ENCODE results near the gene GNG4. TPM values are rescaled to one million over a fixed set of nuclear protein-coding genes. Genes with fewer than 3 reads are reported as not detected.
A peak's percentile ranks its signal among the peaks of the same experiment; 100 is the strongest.

The GNG4 gene
- total and polyA plus RNA-seq, 2 of the 4 experiments (the other 2 are of a cell fraction), result 0.18 to 0.29 TPM

DNA sequence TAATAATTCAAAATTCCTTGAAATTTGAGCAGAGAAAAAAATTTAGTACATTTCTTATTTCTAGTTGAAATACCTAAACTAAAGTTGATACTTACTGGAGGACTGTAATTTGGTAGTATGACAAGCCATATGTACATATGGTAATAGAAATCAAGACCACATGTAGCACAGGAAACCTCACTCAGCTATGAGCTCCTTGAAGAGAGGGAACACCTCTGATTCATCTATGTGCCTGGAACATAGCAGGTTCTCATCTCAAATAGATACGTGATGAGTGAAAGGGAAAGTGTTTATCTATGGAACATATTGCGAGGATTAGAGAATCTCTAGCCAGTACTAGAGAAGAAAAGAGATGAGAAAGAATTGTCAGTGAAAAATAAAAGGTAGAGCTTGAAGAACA lies 47.9 kb upstream of the GNG4 start:
- Histone ChIP-seq H3K36me3 (ENCODE audit: control insufficient read depth, insufficient read depth, low read length) (peaks cover 4% of the 10 kb centered on the region), H3K79me1 (ENCODE audit: low read depth in 1 of 2, low read length in 2 of 2) (no peaks in the 10 kb centered on the region), H3K27me3 (ENCODE audit: control insufficient read depth, insufficient read depth, low read length) (no peaks in the 10 kb centered on the region), H2AK5ac (ENCODE audit: low read depth, low read length) (no peak overlapping the region), H2AFZ (replicated peaks; ENCODE audit: low read length, poor library complexity) (no peak overlapping the region), H3K9me3 (ENCODE audit: control insufficient read depth, insufficient read depth, low read length) (no peaks in the 10 kb centered on the region), H3K4me1 (ENCODE audit: control insufficient read depth, insufficient read depth, low read length) (no peaks in the 10 kb centered on the region), H3K9me1 (ENCODE audit: insufficient read depth, low read length) (no peaks in the 10 kb centered on the region), H4K8ac (ENCODE audit: low read depth in 2 of 2, low read length in 2 of 2) (no peak overlapping the region), H3K18ac (ENCODE audit: low read depth, low read length) (no peak overlapping the region), H2BK5ac (ENCODE audit: low read depth, low read length, poor library complexity, severe bottlenecking) (no peak overlapping the region), H4K5ac (ENCODE audit: low read depth, low read length) (no peak overlapping the region), H3K23ac (ENCODE audit: low read depth, low read length) (no peak overlapping the region), H3K9ac (ENCODE audit: low read depth, low read length) (no peak overlapping the region), H2BK15ac (ENCODE audit: low read depth, low read length) (no peak overlapping the region), H2AK9ac (replicated peaks; ENCODE audit: low read depth, low read length, poor library complexity) (no peak overlapping the region), H4K91ac (ENCODE audit: insufficient read depth, low read depth, low read length) (no peak overlapping the region), H3K4ac (ENCODE audit: low read depth, low read length) (no peak overlapping the region), H3K56ac (ENCODE audit: extremely low read depth, insufficient read depth, low read length) (no peak overlapping the region), H3K27ac (ENCODE audit: insufficient read depth, low read length) (no peak overlapping the region), H2BK20ac (ENCODE audit: low read depth, low read length) (no peak overlapping the region), H3K14ac (replicated peaks; ENCODE audit: low read depth, low read length) (no peak overlapping the region), H4K20me1 (ENCODE audit: insufficient read depth, low read length) (no peaks in the 10 kb centered on the region), H3K4me2 (ENCODE audit: low read depth, low read length) (no peak overlapping the region), H3K4me3 (ENCODE audit: insufficient read depth, low read depth, low read length) (no peak overlapping the region), H2BK120ac (ENCODE audit: low read depth, low read length) (no peak overlapping the region)
- CTCF ChIA-PET, result no interaction called here
- dilution Hi-C loops (cut with HindIII; ENCODE audit: low sequenced_read_pairs, unreplicated experiment), result no loop called here
- DNase-seq, result peak; percentile 11
- in situ Hi-C loops (cut with MboI; ENCODE audit: low sequenced_read_pairs), result no loop called here
- WGBS, 2 experiments (ENCODE audit: extremely low coverage in 2 of 2, insufficient read length in 1 of 2), result 100% methylated on average over 2 of the region's 2 CpGs; no CpG with 5 or more reads in 1 of the 2 experiments
- TF ChIP-seq POLR2A (IDR thresholded peaks at IDR 0.05; ENCODE audit: low read depth, low read length) (no peak), SMC3 (IDR thresholded peaks at IDR 0.05; ENCODE audit: low read depth, low read length) (no peak), FOS (IDR thresholded peaks at IDR 0.05; ENCODE audit: low read depth, low read length) (no peak), MAZ (IDR thresholded peaks at IDR 0.05; ENCODE audit: borderline replicate concordance, low read depth, low read length) (no peak), MXI1 (IDR thresholded peaks at IDR 0.05; ENCODE audit: borderline replicate concordance, low read depth, low read length) (no peak), MAFK (IDR thresholded peaks at IDR 0.05; ENCODE audit: low read depth, low read length) (no peak), NFE2L2 (IDR thresholded peaks at IDR 0.05; ENCODE audit: low read depth, low read length) (no peak), RAD21 (IDR thresholded peaks at IDR 0.05; ENCODE audit: low read length) (no peak), CHD1 (IDR thresholded peaks at IDR 0.05; ENCODE audit: low read depth, low read length) (no peak), RCOR1 (IDR thresholded peaks at IDR 0.05; ENCODE audit: insufficient replicate concordance, low read length) (no peak), BHLHE40 (IDR thresholded peaks at IDR 0.05; ENCODE audit: low read depth, low read length) (no peak), RFX5 (IDR thresholded peaks at IDR 0.05; ENCODE audit: low read depth, low read length) (no peak)
- TF ChIP-seq, protein P1, sequence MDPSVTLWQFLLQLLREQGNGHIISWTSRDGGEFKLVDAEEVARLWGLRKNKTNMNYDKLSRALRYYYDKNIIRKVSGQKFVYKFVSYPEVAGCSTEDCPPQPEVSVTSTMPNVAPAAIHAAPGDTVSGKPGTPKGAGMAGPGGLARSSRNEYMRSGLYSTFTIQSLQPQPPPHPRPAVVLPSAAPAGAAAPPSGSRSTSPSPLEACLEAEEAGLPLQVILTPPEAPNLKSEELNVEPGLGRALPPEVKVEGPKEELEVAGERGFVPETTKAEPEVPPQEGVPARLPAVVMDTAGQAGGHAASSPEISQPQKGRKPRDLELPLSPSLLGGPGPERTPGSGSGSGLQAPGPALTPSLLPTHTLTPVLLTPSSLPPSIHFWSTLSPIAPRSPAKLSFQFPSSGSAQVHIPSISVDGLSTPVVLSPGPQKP (IDR thresholded peaks at IDR 0.05; ENCODE audit: borderline replicate concordance, low read depth, low read length), result no peak
- no TSS peak for BruUV-seq (replicated peaks)
- intact Hi-C loops (cut with micrococcal nuclease), result no loop called here
- POLR2A ChIA-PET (ENCODE audit: unreplicated experiment), result interaction anchor here (0.6 kb wide), 1 partner anchor 300 kb away, joined by 3 read pairs; no protein-coding TSS in a partner anchor
- no peak for ATAC-seq (ENCODE audit: low read depth)
